GM12878 (cell line): Measurements from ENCODE around the gene MEP1A. TPM values are rescaled to one million over a fixed set of nuclear protein-coding genes. Genes with fewer than 3 reads are reported as not detected.

Source experiments
- ATAC-seq: fragments of 200-7000 bp; cut with Tn5 transposase; 3 replicates; pipeline ENCODE4 v1.9.1; 2020; ENCODE audit warnings: mild to moderate bottlenecking, moderate library complexity
- BruUV-seq: library from RNA; stranded (reverse); fragments of 400-500 nt; replicated peaks from 2 replicates; lab custom pipeline; 2021; lab: Mats Ljungman, UMichigan
- CTCF ChIA-PET: fragments of 300-600 bp; sonication (Branson Sonifier 250); formaldehyde crosslinking; extraction: SDS; loops from one replicate; lab custom pipeline; 2021; ENCODE audit warnings: inconsistent platforms; lab: Yijun Ruan, JAX
- POLR2A ChIA-PET: fragments of 350-600 bp; formaldehyde crosslinking; extraction: SDS; loops from one replicate; lab custom pipeline; 2021; ENCODE audit warnings: inconsistent platforms; lab: Charles Lee
- RAD21 ChIA-PET: fragments of 300-600 bp; sonication (Branson Sonifier 250); formaldehyde crosslinking; loops from one replicate; lab custom pipeline; 2023; ENCODE audit warnings: antibody characterized with exemption; ENCODE audit not compliant: unreplicated experiment; lab: Charles Lee
- SMC1A ChIA-PET: fragments of 300-600 bp; sonication (Branson Sonifier 250); formaldehyde crosslinking; loops from one replicate; lab custom pipeline; 2023; ENCODE audit not compliant: unreplicated experiment, uncharacterized antibody; lab: Charles Lee
- DNase-seq: peaks from one replicate; pipeline ENCODE4 v3.0.0-alpha.2; 2011; ENCODE audit warnings: low read depth, low spot score
- FAIRE-seq: peaks from 3 replicates; lab custom pipeline; 2011; peaks lifted over from hg19 to GRCh38; lab: Jason Lieb, UNC
- H2AFZ ChIP-seq: 2 replicates; pipeline ENCODE4 v1.6.0; 2011; ENCODE audit warnings: low read depth, low read length, control low read depth; ENCODE audit not compliant: control insufficient read depth
- H3K27ac ChIP-seq: 2 replicates; pipeline ENCODE4 v1.5.1; 2011; ENCODE audit warnings: control low read depth; ENCODE audit not compliant: control insufficient read depth, insufficient read depth
- H3K27me3 ChIP-seq, 2 experiments: replicated peaks in 1 of 2; 2 replicates each; pipeline versions ENCODE4 v1.6.0 to v1.6.1; 2011; ENCODE audit warnings: low read length in 1 of 2; ENCODE audit not compliant: control insufficient read depth in 2 of 2, insufficient read depth in 2 of 2
- H3K36me3 ChIP-seq, 2 experiments: 2 replicates each; pipeline ENCODE4 v1.5.1; 2011; ENCODE audit warnings: low read length in 1 of 2; ENCODE audit not compliant: control insufficient read depth in 2 of 2, insufficient read depth in 2 of 2
- H3K4me1 ChIP-seq: 2 replicates; pipeline ENCODE4 v1.6.1; 2011; ENCODE audit warnings: mild to moderate bottlenecking, low read length, moderate library complexity, mixed read lengths; ENCODE audit not compliant: control insufficient read depth, insufficient read depth
- H3K4me2 ChIP-seq: 2 replicates; pipeline ENCODE4 v1.6.0; 2011; ENCODE audit warnings: control low read depth; ENCODE audit not compliant: control insufficient read depth, insufficient read depth
- H3K4me3 ChIP-seq: fragments of 200-600 bp; sonication (generic); 2 replicates; pipeline ENCODE4 v1.5.1; 2016
- H3K79me2 ChIP-seq: 2 replicates; pipeline ENCODE4 v1.6.0; 2011; ENCODE audit warnings: low read length; ENCODE audit not compliant: control insufficient read depth, insufficient read depth
- H3K9ac ChIP-seq: 2 replicates; pipeline ENCODE4 v1.8.0; 2011; ENCODE audit warnings: low read length, control low read depth, mixed read lengths; ENCODE audit not compliant: control insufficient read depth, insufficient read depth
- H3K9me3 ChIP-seq: replicated peaks from 3 replicates; pipeline ENCODE4 v1.5.1; 2011; ENCODE audit warnings: mild to moderate bottlenecking, low read length; ENCODE audit not compliant: control insufficient read depth, insufficient read depth
- H4K20me1 ChIP-seq: 2 replicates; pipeline ENCODE4 v1.6.0; 2011; ENCODE audit not compliant: control insufficient read depth, insufficient read depth
- CREM ChIP-seq: IDR thresholded peaks from 2 replicates; pipeline ENCODE4 v1.6.1; 2014; ENCODE audit warnings: antibody characterized with exemption, low read depth
- LARP7 ChIP-seq: fragments of 450-650 bp; IDR thresholded peaks from 2 replicates; pipeline ENCODE4 v1.6.1; 2017; ENCODE audit warnings: mild to moderate bottlenecking
- ZNF207 ChIP-seq: fragments of 450-650 bp; IDR thresholded peaks from 2 replicates; pipeline ENCODE4 v1.6.1; 2014; ENCODE audit warnings: antibody characterized with exemption, mild to moderate bottlenecking, borderline replicate concordance
- WGBS: methylation state at CpG from one replicate; pipeline ENCODE4 v1.1.6; 2016; ENCODE audit warnings: low lambda C conversion rate; ENCODE audit not compliant: insufficient replicate concordance, insufficient coverage; ENCODE audit errors: missing lambda C conversion rate; 5-methylcytosine and 5-hydroxymethylcytosine counted together
- in situ Hi-C: fragments of 300-500 bp; cut with MboI; formaldehyde crosslinking; loops from 9 replicates; pipeline ENCODE4 v1.14.3; 2018; ENCODE audit warnings: mixed read lengths
- intact Hi-C: fragments of 100-400 bp; cut with micrococcal nuclease; formaldehyde crosslinking; loops from one replicate; pipeline ENCODE4 v1.14.2; 2022; ENCODE audit not compliant: unreplicated experiment
- polyA plus RNA-seq, 11 experiments: library from polyadenylated mRNA; depleted of rRNA in 4 of 11; unstranded in 6 of 11; stranded (reverse) in 5 of 11; fragments of >200 nt; fragmentation: Nextera tagmentation in 4 of 11; fragmentation: Illumina TruSeq in 1 of 11; extraction: Ambion mirVana in 4 of 11; extraction: Trizol in 1 of 11; gene quantifications; 1 replicate in 1 of 11; 2 replicates in 10 of 11; pipeline versions ENCODE4 v1.2.1 to v1.2.3, GENCODE V29; 2011 to 2016; ENCODE audit warnings: inconsistent platforms in 2 of 11, missing spikeins in 2 of 11, low read depth in 1 of 11
- total RNA-seq, 4 experiments: library from RNA; depleted of rRNA in 3 of 4; stranded (reverse); fragments of >200 nt in 3 of 4; fragmentation: Illumina TruSeq in 1 of 4; extraction: Trizol in 1 of 4; gene quantifications; 2 replicates each; pipeline versions ENCODE4 v1.2.1 to v1.2.3, GENCODE V29; 2013 to 2021
- TF ChIP-seq, protein P1 (sequence below): fragments of 450-650 bp; IDR thresholded peaks from 2 replicates; pipeline ENCODE4 v1.6.1; 2017; ENCODE audit warnings: mild to moderate bottlenecking, low read depth, inconsistent platforms; ENCODE audit not compliant: poor library complexity, severe bottlenecking
- TF ChIP-seq, protein P2 (sequence below): fragments of 450-650 bp; formaldehyde crosslinking; IDR thresholded peaks from 2 replicates; pipeline ENCODE4 v1.4.0; 2022; ENCODE audit warnings: mild to moderate bottlenecking, moderate library complexity
- TF ChIP-seq, protein P3 (sequence below): IDR thresholded peaks from 2 replicates; pipeline ENCODE4 v1.6.1; 2011; ENCODE audit warnings: low read depth, mild to moderate bottlenecking, low read length, moderate library complexity, borderline replicate concordance; ENCODE audit errors: extremely low read depth

Gene MEP1A
- total and polyA plus RNA-seq, 10 of the 15 experiments (the other 5 are each of a cell fraction or from before 2014, with no cell fraction given), result not detected

DNA sequence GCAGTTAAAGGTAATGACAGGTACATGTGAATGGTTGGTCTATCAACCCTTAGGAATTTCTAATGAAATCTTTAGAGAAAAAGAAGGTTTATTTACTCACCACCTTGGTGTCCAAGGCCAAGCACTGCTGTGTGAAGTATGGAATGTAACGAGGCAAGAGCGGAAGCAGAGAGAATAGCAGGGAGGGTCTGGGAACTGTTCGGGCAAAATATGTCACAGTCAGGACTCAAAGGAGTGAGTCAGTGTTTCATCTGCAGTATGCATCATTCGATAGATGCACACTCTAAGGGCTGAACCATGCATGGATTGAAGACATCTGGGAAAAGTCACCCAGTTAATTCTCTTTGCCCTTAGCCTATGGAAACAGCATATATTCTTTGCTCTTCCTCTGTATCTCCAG lies 95.4 kb downstream of the MEP1A start:
- SMC1A ChIA-PET, result no interaction called here
- 56% methylated on average over 4 of the region's 4 CpGs for WGBS
- FAIRE-seq, result no peak

More for the DNA sequence above, 95.4 kb downstream of the MEP1A start:
- BruUV-seq, result no TSS peak
- Histone ChIP-seq H3K36me3 (no peaks in the 10 kb centered on the region), H3K9me3 (no peaks in the 10 kb centered on the region), H3K4me1 (no peaks in the 10 kb centered on the region), H3K4me2 (no peak overlapping the region), H4K20me1 (no peaks in the 10 kb centered on the region), H3K27me3 (no peaks in the 10 kb centered on the region; a peak in 1 of 4 replicates), H2AFZ (no peak overlapping the region), H3K9ac (no peak overlapping the region), H3K4me3 (no peak overlapping the region), H3K27ac (no peak overlapping the region), H3K79me2 (no peaks in the 10 kb centered on the region)
- DNase-seq (no peak), ATAC-seq (no peak)
- ChIA-PET RAD21 (no interaction called here), CTCF (no interaction called here), POLR2A (no interaction called here)
- TF ChIP-seq CREM, result no peak
- TF ChIP-seq, protein P1, sequence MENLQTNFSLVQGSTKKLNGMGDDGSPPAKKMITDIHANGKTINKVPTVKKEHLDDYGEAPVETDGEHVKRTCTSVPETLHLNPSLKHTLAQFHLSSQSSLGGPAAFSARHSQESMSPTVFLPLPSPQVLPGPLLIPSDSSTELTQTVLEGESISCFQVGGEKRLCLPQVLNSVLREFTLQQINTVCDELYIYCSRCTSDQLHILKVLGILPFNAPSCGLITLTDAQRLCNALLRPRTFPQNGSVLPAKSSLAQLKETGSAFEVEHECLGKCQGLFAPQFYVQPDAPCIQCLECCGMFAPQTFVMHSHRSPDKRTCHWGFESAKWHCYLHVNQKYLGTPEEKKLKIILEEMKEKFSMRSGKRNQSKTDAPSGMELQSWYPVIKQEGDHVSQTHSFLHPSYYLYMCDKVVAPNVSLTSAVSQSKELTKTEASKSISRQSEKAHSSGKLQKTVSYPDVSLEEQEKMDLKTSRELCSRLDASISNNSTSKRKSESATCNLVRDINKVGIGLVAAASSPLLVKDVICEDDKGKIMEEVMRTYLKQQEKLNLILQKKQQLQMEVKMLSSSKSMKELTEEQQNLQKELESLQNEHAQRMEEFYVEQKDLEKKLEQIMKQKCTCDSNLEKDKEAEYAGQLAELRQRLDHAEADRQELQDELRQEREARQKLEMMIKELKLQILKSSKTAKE, result no peak
- TF ChIP-seq, protein P2, sequence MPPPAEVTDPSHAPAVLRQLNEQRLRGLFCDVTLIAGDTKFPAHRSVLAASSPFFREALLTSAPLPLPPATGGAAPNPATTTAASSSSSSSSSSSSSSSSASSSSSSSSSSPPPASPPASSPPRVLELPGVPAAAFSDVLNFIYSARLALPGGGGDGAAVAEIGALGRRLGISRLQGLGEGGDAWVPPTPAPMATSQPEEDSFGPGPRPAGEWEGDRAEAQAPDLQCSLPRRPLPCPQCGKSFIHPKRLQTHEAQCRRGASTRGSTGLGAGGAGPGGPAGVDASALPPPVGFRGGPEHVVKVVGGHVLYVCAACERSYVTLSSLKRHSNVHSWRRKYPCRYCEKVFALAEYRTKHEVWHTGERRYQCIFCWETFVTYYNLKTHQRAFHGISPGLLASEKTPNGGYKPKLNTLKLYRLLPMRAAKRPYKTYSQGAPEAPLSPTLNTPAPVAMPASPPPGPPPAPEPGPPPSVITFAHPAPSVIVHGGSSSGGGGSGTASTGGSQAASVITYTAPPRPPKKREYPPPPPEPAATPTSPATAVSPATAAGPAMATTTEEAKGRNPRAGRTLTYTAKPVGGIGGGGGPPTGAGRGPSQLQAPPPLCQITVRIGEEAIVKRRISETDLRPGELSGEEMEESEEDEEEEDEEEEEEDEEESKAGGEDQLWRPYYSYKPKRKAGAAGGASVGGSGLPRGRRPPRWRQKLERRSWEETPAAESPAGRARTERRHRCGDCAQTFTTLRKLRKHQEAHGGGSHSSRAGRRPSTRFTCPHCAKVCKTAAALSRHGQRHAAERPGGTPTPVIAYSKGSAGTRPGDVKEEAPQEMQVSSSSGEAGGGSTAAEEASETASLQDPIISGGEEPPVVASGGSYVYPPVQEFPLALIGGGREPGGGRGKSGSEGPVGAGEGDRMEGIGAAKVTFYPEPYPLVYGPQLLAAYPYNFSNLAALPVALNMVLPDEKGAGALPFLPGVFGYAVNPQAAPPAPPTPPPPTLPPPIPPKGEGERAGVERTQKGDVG (CRISPR knock-in tag), result no peak
- no peak for TF ChIP-seq ZNF207
- no peak for TF ChIP-seq LARP7
- TF ChIP-seq, protein P3, sequence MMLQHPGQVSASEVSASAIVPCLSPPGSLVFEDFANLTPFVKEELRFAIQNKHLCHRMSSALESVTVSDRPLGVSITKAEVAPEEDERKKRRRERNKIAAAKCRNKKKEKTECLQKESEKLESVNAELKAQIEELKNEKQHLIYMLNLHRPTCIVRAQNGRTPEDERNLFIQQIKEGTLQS, result no peak
- in situ Hi-C loops, result no loop called here
- intact Hi-C loops, result no loop called here

Other genes with a start within 250 kb of the MEP1A start
- not detected in 2 replicates for gene CYP39A1, start 140.6 kb upstream of the MEP1A start, total RNA-seq (2014; rRNA removed)
- gene CYP39A1, start 140.6 kb upstream of the MEP1A start, total RNA-seq (2014; rRNA removed; fragmentation: Illumina TruSeq; extraction: Trizol), result not detected in 2 replicates
- not detected in 2 replicates for gene CYP39A1, start 140.6 kb upstream of the MEP1A start, total RNA-seq (2021)
- gene CYP39A1, start 140.6 kb upstream of the MEP1A start, polyA plus RNA-seq (2011; rRNA removed), result not detected in 2 replicates
- not detected in 2 replicates for gene CYP39A1, start 140.6 kb upstream of the MEP1A start, polyA plus RNA-seq (2014; fragmentation: Illumina TruSeq; extraction: Trizol)
- not detected for gene CYP39A1, start 140.6 kb upstream of the MEP1A start, polyA plus RNA-seq (2014; fragmentation: Nextera tagmentation; extraction: Ambion mirVana)
- not detected in 2 replicates for gene CYP39A1, start 140.6 kb upstream of the MEP1A start, polyA plus RNA-seq (2014; rRNA removed)
- not detected for gene CYP39A1, start 140.6 kb upstream of the MEP1A start, polyA plus RNA-seq (2016; fragmentation: Nextera tagmentation; extraction: Ambion mirVana)
- not detected in 2 replicates for gene SLC25A27, start 140.4 kb upstream of the MEP1A start, total RNA-seq (2014; rRNA removed)
- gene SLC25A27, start 140.4 kb upstream of the MEP1A start, total RNA-seq (2014; rRNA removed; fragmentation: Illumina TruSeq; extraction: Trizol), result not detected in 2 replicates
- gene SLC25A27, start 140.4 kb upstream of the MEP1A start, total RNA-seq (2021), result not detected in 2 replicates
- 0.33 TPM in 1 of 2 replicates, not detected in the other for gene SLC25A27, start 140.4 kb upstream of the MEP1A start, polyA plus RNA-seq (2011; rRNA removed)
- gene SLC25A27, start 140.4 kb upstream of the MEP1A start, polyA plus RNA-seq (2014; fragmentation: Illumina TruSeq; extraction: Trizol), result not detected in 2 replicates
- not detected for gene SLC25A27, start 140.4 kb upstream of the MEP1A start, polyA plus RNA-seq (2014; fragmentation: Nextera tagmentation; extraction: Ambion mirVana)
- not detected in 2 replicates for gene SLC25A27, start 140.4 kb upstream of the MEP1A start, polyA plus RNA-seq (2014; rRNA removed)
- gene SLC25A27, start 140.4 kb upstream of the MEP1A start, polyA plus RNA-seq (2016; fragmentation: Nextera tagmentation; extraction: Ambion mirVana), result not detected
- gene TDRD6, start 105.5 kb upstream of the MEP1A start, total RNA-seq (2014; rRNA removed), result not detected in 2 replicates
- gene TDRD6, start 105.5 kb upstream of the MEP1A start, total RNA-seq (2014; rRNA removed; fragmentation: Illumina TruSeq; extraction: Trizol), result not detected in 2 replicates
- not detected in 2 replicates for gene TDRD6, start 105.5 kb upstream of the MEP1A start, total RNA-seq (2021)
- gene TDRD6, start 105.5 kb upstream of the MEP1A start, polyA plus RNA-seq (2011; rRNA removed), result not detected in 2 replicates
- gene TDRD6, start 105.5 kb upstream of the MEP1A start, polyA plus RNA-seq (2014; fragmentation: Illumina TruSeq; extraction: Trizol), result not detected in 2 replicates
- not detected for gene TDRD6, start 105.5 kb upstream of the MEP1A start, polyA plus RNA-seq (2014; fragmentation: Nextera tagmentation; extraction: Ambion mirVana)
- gene TDRD6, start 105.5 kb upstream of the MEP1A start, polyA plus RNA-seq (2014; rRNA removed), result not detected in 2 replicates
- not detected for gene TDRD6, start 105.5 kb upstream of the MEP1A start, polyA plus RNA-seq (2016; fragmentation: Nextera tagmentation; extraction: Ambion mirVana)
- not detected in 2 replicates for gene PLA2G7, start 58.0 kb upstream of the MEP1A start, total RNA-seq (2014; rRNA removed)
- not detected in 2 replicates for gene PLA2G7, start 58.0 kb upstream of the MEP1A start, total RNA-seq (2014; rRNA removed; fragmentation: Illumina TruSeq; extraction: Trizol)
- not detected in 2 replicates for gene PLA2G7, start 58.0 kb upstream of the MEP1A start, total RNA-seq (2021)
- not detected in 2 replicates for gene PLA2G7, start 58.0 kb upstream of the MEP1A start, polyA plus RNA-seq (2011; rRNA removed)
- not detected in 2 replicates for gene PLA2G7, start 58.0 kb upstream of the MEP1A start, polyA plus RNA-seq (2014; fragmentation: Illumina TruSeq; extraction: Trizol)
- not detected for gene PLA2G7, start 58.0 kb upstream of the MEP1A start, polyA plus RNA-seq (2014; fragmentation: Nextera tagmentation; extraction: Ambion mirVana)
- gene PLA2G7, start 58.0 kb upstream of the MEP1A start, polyA plus RNA-seq (2014; rRNA removed), result not detected in 2 replicates
- gene PLA2G7, start 58.0 kb upstream of the MEP1A start, polyA plus RNA-seq (2016; fragmentation: Nextera tagmentation; extraction: Ambion mirVana), result not detected
- not detected in 2 replicates for gene ANKRD66, start 46.5 kb upstream of the MEP1A start, total RNA-seq (2014; rRNA removed)
- not detected in 2 replicates for gene ANKRD66, start 46.5 kb upstream of the MEP1A start, total RNA-seq (2014; rRNA removed; fragmentation: Illumina TruSeq; extraction: Trizol)
- gene ANKRD66, start 46.5 kb upstream of the MEP1A start, total RNA-seq (2021), result not detected in 2 replicates
- gene ANKRD66, start 46.5 kb upstream of the MEP1A start, polyA plus RNA-seq (2011; rRNA removed), result not detected in 2 replicates
- not detected in 2 replicates for gene ANKRD66, start 46.5 kb upstream of the MEP1A start, polyA plus RNA-seq (2014; fragmentation: Illumina TruSeq; extraction: Trizol)
- not detected for gene ANKRD66, start 46.5 kb upstream of the MEP1A start, polyA plus RNA-seq (2014; fragmentation: Nextera tagmentation; extraction: Ambion mirVana)
- not detected in 2 replicates for gene ANKRD66, start 46.5 kb upstream of the MEP1A start, polyA plus RNA-seq (2014; rRNA removed)
- not detected for gene ANKRD66, start 46.5 kb upstream of the MEP1A start, polyA plus RNA-seq (2016; fragmentation: Nextera tagmentation; extraction: Ambion mirVana)
- gene ADGRF5, start 128.5 kb downstream of the MEP1A start, total RNA-seq (2014; rRNA removed), result not detected in 2 replicates
- gene ADGRF5, start 128.5 kb downstream of the MEP1A start, total RNA-seq (2014; rRNA removed; fragmentation: Illumina TruSeq; extraction: Trizol), result not detected in 2 replicates
- gene ADGRF5, start 128.5 kb downstream of the MEP1A start, total RNA-seq (2021), result 0.13 TPM in 2 replicates
- gene ADGRF5, start 128.5 kb downstream of the MEP1A start, polyA plus RNA-seq (2011; rRNA removed), result 0.01 TPM in 1 of 2 replicates, not detected in the other
- not detected in 2 replicates for gene ADGRF5, start 128.5 kb downstream of the MEP1A start, polyA plus RNA-seq (2014; fragmentation: Illumina TruSeq; extraction: Trizol)
- gene ADGRF5, start 128.5 kb downstream of the MEP1A start, polyA plus RNA-seq (2014; fragmentation: Nextera tagmentation; extraction: Ambion mirVana), result not detected
- not detected in 2 replicates for gene ADGRF5, start 128.5 kb downstream of the MEP1A start, polyA plus RNA-seq (2014; rRNA removed)
- gene ADGRF5, start 128.5 kb downstream of the MEP1A start, polyA plus RNA-seq (2016; fragmentation: Nextera tagmentation; extraction: Ambion mirVana), result not detected
- not detected in 2 replicates for gene ADGRF1, start 248.9 kb downstream of the MEP1A start, total RNA-seq (2014; rRNA removed)
- not detected in 2 replicates for gene ADGRF1, start 248.9 kb downstream of the MEP1A start, total RNA-seq (2014; rRNA removed; fragmentation: Illumina TruSeq; extraction: Trizol)
- 0.05 and 0.08 TPM in 2 replicates for gene ADGRF1, start 248.9 kb downstream of the MEP1A start, total RNA-seq (2021)
- not detected in 2 replicates for gene ADGRF1, start 248.9 kb downstream of the MEP1A start, polyA plus RNA-seq (2011; rRNA removed)
- not detected in 2 replicates for gene ADGRF1, start 248.9 kb downstream of the MEP1A start, polyA plus RNA-seq (2014; fragmentation: Illumina TruSeq; extraction: Trizol)
- not detected for gene ADGRF1, start 248.9 kb downstream of the MEP1A start, polyA plus RNA-seq (2014; fragmentation: Nextera tagmentation; extraction: Ambion mirVana)
- not detected in 2 replicates for gene ADGRF1, start 248.9 kb downstream of the MEP1A start, polyA plus RNA-seq (2014; rRNA removed)
- gene ADGRF1, start 248.9 kb downstream of the MEP1A start, polyA plus RNA-seq (2016; fragmentation: Nextera tagmentation; extraction: Ambion mirVana), result not detected